Activated CD4-positive, alpha-beta T cell treated with anti-CD3 and anti-CD28 coated beads, Interleukin-2, amount 10 ng/mL, durations not matched to agents 24 days and 14 days (primary cell): Measurements from ENCODE around the gene DYDC1. TPM values are rescaled to one million over a fixed set of nuclear protein-coding genes. Genes with fewer than 3 reads are reported as not detected.

Source experiments
- total RNA-seq: library from RNA; stranded (reverse); gene quantifications from 2 replicates; pipeline ENCODE4 v1.2.3, GENCODE V29; 2022

Gene DYDC1
- total RNA-seq, 1 donor from 2014 or later = not detected

Other genes starting within 250 kb of the DYDC1 start
- not detected in 2 replicates for gene PLAC9, start 224.0 kb downstream of the DYDC1 start, total RNA-seq
- 223 and 232 TPM in 2 replicates for gene ANXA11, start 151.2 kb downstream of the DYDC1 start, total RNA-seq
- gene MAT1A, start 67.1 kb downstream of the DYDC1 start, total RNA-seq = not detected in 2 replicates
- not detected in 2 replicates for gene DYDC2, start within 50 bp of the DYDC1 start, total RNA-seq
- gene PRXL2A, start 51.8 kb upstream of the DYDC1 start, total RNA-seq = 14.8 and 16.4 TPM in 2 replicates
- gene TSPAN14, start 97.6 kb upstream of the DYDC1 start, total RNA-seq = 57.8 and 61.7 TPM in 2 replicates
- gene SH2D4B, start 181.1 kb upstream of the DYDC1 start, total RNA-seq = 0.19 and 0.23 TPM in 2 replicates